DOHH2 (cell line): ENCODE data around the gene TEDC2.
A peak's percentile ranks its signal among the peaks of the same experiment; 100 is the strongest.

Experiments
- EZH2phosphoT487 ChIP-seq: fragments of 200-600 bp; sonication (generic); IDR thresholded peaks from 2 replicates; pipeline ENCODE4 v1.6.1; 2017; ENCODE audit warnings: borderline replicate concordance, mild to moderate bottlenecking, antibody characterized with exemption, low read length, moderate library complexity, mixed read lengths
- TF ChIP-seq, protein P1 (sequence below): fragments of 200-600 bp; sonication (generic); IDR thresholded peaks from one replicate; pipeline ENCODE4 v1.5.1; 2014; ENCODE audit warnings: antibody characterized with exemption, mild to moderate bottlenecking, low read depth, low read length; ENCODE audit not compliant: poor library complexity, severe bottlenecking

DNA sequence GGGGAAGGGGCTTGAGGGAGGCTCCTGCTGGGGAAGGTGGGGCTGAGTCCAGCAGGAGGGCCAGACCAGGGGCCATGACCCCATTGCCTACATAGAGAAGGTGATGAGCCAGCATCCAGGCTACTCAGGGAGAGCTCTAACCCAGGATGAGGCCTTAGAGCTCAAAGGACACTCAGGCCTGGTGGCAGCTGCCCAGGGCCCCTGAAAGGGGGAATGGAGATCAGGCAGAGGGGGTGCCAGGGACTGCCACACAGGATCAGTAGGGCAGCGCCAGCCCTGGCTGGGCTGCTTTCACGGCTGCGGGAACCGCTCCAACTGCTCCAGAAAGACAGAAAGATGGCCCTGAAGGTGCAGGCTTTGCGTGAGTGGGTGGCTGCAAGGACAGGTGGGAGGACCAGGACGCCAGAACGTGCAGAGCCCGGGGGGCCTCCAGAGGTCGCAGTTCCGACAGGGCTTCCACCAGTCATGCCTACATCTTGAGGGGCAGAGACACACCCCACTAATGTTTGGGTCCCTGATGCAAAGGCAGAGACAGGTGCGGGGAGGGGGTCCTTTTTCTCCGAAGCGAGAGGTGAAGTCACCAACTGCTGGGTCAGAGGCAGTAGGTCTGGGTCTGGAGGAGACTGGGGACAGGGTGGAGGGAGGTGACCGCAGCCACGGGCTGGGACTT lies 53.0 kb downstream of the TEDC2 start:
- TF ChIP-seq, protein P1, sequence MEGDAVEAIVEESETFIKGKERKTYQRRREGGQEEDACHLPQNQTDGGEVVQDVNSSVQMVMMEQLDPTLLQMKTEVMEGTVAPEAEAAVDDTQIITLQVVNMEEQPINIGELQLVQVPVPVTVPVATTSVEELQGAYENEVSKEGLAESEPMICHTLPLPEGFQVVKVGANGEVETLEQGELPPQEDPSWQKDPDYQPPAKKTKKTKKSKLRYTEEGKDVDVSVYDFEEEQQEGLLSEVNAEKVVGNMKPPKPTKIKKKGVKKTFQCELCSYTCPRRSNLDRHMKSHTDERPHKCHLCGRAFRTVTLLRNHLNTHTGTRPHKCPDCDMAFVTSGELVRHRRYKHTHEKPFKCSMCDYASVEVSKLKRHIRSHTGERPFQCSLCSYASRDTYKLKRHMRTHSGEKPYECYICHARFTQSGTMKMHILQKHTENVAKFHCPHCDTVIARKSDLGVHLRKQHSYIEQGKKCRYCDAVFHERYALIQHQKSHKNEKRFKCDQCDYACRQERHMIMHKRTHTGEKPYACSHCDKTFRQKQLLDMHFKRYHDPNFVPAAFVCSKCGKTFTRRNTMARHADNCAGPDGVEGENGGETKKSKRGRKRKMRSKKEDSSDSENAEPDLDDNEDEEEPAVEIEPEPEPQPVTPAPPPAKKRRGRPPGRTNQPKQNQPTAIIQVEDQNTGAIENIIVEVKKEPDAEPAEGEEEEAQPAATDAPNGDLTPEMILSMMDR, result peak; percentile 78
- no peak for TF ChIP-seq EZH2phosphoT487
